Measurements from ENCODE around the gene CBARP. TPM values are rescaled to one million over a fixed set of nuclear protein-coding genes. Genes with fewer than 3 reads are reported as not detected.
A peak's percentile ranks its signal among the peaks of the same experiment; 100 is the strongest.

The CBARP gene
- total and polyA plus RNA-seq, 4 donors = 0.05 to 0.25 (median 0.06) TPM; not detected in 1

DNA sequence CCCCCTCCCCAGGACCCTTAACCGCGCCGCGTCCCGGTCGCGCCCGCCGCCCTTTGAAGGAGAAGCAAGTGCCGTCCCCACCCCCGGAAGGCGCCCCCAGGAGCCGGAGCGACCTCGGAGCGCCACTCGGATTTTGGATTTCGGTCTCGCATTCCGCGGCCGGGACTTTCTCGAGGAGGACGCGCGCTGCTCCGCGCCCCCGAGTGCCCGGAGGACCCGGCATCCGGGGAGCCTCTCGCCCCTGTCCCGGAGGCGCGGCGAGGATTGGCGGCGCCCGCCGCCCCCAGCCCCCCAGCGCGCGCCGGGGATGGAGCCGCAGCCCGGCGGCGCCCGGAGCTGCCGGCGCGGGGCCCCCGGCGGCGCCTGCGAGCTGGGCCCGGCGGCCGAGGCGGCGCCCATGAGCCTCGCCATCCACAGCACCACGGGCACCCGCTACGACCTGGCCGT, 12.2 kb upstream of the CBARP start (continued):
- TF ChIP-seq, protein P1, sequence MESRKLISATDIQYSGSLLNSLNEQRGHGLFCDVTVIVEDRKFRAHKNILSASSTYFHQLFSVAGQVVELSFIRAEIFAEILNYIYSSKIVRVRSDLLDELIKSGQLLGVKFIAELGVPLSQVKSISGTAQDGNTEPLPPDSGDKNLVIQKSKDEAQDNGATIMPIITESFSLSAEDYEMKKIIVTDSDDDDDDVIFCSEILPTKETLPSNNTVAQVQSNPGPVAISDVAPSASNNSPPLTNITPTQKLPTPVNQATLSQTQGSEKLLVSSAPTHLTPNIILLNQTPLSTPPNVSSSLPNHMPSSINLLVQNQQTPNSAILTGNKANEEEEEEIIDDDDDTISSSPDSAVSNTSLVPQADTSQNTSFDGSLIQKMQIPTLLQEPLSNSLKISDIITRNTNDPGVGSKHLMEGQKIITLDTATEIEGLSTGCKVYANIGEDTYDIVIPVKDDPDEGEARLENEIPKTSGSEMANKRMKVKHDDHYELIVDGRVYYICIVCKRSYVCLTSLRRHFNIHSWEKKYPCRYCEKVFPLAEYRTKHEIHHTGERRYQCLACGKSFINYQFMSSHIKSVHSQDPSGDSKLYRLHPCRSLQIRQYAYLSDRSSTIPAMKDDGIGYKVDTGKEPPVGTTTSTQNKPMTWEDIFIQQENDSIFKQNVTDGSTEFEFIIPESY (IDR thresholded peaks at IDR 0.05) = no peak
- TF ChIP-seq RAD21 (IDR thresholded peaks at IDR 0.05) (no peak), EGR1 (IDR thresholded peaks at IDR 0.05; ENCODE audit: low read depth in 2 of 2) (no peak), RXRA (IDR thresholded peaks at IDR 0.05) (no peak), TAF1 (conservative IDR thresholded peaks at IDR 0.05) (no peak)
- TF ChIP-seq, protein P2, sequence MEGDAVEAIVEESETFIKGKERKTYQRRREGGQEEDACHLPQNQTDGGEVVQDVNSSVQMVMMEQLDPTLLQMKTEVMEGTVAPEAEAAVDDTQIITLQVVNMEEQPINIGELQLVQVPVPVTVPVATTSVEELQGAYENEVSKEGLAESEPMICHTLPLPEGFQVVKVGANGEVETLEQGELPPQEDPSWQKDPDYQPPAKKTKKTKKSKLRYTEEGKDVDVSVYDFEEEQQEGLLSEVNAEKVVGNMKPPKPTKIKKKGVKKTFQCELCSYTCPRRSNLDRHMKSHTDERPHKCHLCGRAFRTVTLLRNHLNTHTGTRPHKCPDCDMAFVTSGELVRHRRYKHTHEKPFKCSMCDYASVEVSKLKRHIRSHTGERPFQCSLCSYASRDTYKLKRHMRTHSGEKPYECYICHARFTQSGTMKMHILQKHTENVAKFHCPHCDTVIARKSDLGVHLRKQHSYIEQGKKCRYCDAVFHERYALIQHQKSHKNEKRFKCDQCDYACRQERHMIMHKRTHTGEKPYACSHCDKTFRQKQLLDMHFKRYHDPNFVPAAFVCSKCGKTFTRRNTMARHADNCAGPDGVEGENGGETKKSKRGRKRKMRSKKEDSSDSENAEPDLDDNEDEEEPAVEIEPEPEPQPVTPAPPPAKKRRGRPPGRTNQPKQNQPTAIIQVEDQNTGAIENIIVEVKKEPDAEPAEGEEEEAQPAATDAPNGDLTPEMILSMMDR (IDR thresholded peaks at IDR 0.05; ENCODE audit: low read depth, low read length, missing input control) = no peak

DNA sequence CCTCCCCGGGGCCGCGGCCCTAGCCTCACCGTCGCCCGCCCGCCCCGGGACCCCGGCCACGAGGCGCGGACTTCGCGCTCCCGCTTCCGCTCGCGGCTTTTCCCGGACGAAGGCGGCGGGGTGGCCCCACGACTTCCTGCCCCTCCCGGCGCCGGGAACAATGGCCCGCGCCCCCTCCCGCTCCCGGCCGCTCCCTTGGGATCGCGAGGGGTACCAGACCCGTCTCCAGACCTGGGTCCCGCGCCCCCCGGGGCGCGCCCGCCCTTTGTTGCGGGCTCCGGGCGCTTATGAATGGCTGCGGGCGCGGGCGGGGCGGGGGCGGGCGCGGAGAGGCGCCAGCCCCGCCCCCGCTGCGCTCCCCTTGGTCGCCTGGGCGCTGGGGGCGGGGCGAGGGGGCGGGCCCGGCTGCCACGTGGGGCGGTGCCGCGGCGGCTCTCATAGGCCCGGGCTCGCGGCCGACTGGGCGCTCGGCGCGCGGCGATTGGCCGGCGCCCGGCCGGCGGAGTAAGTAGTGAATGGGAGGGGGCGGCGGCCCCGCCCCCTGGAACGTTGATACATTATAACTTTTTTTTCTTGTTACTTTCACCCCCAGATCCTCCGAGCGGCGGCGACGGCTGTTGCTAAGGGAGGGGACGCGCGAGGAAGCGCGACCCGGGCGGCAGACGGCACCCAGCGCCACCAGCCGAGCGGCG, 11.6 kb upstream of the CBARP start:
- under 1% methylated on average over 102 of the region's 102 CpGs for WGBS
- Histone ChIP-seq H3K36me3 (ENCODE audit: control insufficient read depth in 4 of 4, insufficient read depth in 3 of 4, low read depth in 1 of 4, low read length in 3 of 4) (peaks cover 0 to 10% (median 2%) of the 10 kb centered on the region in 4 donors), H3K27ac (ENCODE audit: low read depth in 1 of 2, low read length in 2 of 2) (peak overlapping the region; percentile 97 to 99), H3K27me3 (ENCODE audit: control insufficient read depth in 4 of 4, insufficient read depth in 4 of 4, low read length in 3 of 4) (no peaks in the 10 kb centered on the region), H3K4me3 (ENCODE audit: low read depth in 1 of 3, low read length in 3 of 3) (peak overlapping the region; percentile 55 to 75 (median 75)), H3K9ac (ENCODE audit: low read depth in 1 of 2, low read length in 2 of 2) (peak overlapping the region in 1 of 2 donors; percentile 27), H3K4me1 (ENCODE audit: control insufficient read depth in 4 of 4, insufficient read depth in 4 of 4, low read length in 3 of 4) (peaks cover 22 to 66% (median 44%) of the 10 kb centered on the region in 4 donors), H3K9me3 (ENCODE audit: control insufficient read depth in 4 of 4, low read length in 3 of 4) (no peaks in the 10 kb centered on the region)
- TF ChIP-seq, protein P1 (IDR thresholded peaks at IDR 0.05) = no peak
- TF ChIP-seq, protein P3, sequence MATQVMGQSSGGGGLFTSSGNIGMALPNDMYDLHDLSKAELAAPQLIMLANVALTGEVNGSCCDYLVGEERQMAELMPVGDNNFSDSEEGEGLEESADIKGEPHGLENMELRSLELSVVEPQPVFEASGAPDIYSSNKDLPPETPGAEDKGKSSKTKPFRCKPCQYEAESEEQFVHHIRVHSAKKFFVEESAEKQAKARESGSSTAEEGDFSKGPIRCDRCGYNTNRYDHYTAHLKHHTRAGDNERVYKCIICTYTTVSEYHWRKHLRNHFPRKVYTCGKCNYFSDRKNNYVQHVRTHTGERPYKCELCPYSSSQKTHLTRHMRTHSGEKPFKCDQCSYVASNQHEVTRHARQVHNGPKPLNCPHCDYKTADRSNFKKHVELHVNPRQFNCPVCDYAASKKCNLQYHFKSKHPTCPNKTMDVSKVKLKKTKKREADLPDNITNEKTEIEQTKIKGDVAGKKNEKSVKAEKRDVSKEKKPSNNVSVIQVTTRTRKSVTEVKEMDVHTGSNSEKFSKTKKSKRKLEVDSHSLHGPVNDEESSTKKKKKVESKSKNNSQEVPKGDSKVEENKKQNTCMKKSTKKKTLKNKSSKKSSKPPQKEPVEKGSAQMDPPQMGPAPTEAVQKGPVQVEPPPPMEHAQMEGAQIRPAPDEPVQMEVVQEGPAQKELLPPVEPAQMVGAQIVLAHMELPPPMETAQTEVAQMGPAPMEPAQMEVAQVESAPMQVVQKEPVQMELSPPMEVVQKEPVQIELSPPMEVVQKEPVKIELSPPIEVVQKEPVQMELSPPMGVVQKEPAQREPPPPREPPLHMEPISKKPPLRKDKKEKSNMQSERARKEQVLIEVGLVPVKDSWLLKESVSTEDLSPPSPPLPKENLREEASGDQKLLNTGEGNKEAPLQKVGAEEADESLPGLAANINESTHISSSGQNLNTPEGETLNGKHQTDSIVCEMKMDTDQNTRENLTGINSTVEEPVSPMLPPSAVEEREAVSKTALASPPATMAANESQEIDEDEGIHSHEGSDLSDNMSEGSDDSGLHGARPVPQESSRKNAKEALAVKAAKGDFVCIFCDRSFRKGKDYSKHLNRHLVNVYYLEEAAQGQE (IDR thresholded peaks at IDR 0.05) = peak; percentile 39
- peak in 1 of 2 donors; percentile 11 for TF ChIP-seq RAD21 (IDR thresholded peaks at IDR 0.05)
- peak in 1 of 2 donors; percentile 5 for TF ChIP-seq HNF4A (conservative IDR thresholded peaks at IDR 0.05)
- TF ChIP-seq SP1 (IDR thresholded peaks at IDR 0.05) = no peak
- no peak for TF ChIP-seq HNF4G (IDR thresholded peaks at IDR 0.05)
- no peak for TF ChIP-seq FOXA1 (IDR thresholded peaks at IDR 0.05)
- peak; percentile 97 for DNase-seq (ENCODE audit: low spot score)

All from liver (tissue), 9 donors.